ENCODE data around the gene KIAA0232.
"Not testable (repeated sequence)": the region's sequence is repeated elsewhere in the genome, so short reads cannot be mapped to it uniquely, and the experiment has no call there.

KIAA0232 gene

DNA sequence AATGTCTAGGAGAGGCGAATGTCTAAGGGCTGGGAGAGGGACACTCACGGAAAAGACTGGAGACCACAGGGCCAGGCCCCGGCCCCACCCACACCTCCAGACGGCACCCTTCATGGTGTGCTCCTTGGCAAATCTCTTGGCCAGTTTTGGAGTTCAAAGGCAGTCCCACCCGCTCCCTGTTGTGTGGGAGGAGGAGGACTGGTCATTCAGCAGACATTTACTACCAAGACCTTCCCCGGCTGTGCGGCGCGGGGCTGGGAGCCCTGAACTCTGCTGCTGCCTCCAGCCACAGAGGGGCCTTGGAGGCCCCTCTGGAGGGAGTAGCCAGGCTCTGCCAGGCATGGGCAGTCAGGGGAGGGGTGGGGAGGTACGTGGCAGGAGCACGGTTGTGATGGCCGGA, 118.4 kb downstream of the KIAA0232 start:
- DNase-seq (ENCODE audit: low spot score), result no peak

DNA sequence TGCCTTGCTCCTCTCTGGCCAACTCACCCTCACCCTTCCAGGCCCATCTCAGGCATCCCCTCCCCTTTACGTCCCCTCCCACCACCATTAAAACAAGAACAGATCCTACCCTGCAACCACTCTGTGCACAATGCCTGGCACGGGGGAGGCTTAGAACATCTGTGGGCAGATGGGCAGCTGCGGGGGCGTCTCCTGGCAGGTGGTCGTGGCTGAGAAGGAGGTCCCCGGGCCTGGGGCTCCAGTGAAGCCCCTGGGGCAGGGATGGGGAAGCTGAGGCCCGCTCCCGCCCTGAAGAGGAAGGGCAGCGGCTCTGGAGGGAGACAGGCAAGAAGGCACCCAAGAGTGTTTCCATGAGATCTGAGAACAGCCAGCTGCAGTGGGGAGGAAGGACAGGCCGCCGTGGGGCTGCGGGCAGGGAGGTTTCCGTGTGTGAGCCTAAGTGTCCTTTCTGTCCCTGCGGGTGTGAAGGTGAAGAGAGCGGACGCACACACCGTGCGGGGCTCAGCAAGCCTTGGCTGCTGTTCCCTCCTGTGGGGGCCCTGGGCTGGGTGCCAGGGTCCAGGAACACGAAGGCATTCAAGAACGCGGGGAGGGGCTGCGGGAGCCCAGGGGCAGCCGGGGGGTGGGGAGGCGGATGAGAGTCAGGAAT, 119.3 kb downstream of the KIAA0232 start:
- no peak for DNase-seq (ENCODE audit: low spot score)

DNA sequence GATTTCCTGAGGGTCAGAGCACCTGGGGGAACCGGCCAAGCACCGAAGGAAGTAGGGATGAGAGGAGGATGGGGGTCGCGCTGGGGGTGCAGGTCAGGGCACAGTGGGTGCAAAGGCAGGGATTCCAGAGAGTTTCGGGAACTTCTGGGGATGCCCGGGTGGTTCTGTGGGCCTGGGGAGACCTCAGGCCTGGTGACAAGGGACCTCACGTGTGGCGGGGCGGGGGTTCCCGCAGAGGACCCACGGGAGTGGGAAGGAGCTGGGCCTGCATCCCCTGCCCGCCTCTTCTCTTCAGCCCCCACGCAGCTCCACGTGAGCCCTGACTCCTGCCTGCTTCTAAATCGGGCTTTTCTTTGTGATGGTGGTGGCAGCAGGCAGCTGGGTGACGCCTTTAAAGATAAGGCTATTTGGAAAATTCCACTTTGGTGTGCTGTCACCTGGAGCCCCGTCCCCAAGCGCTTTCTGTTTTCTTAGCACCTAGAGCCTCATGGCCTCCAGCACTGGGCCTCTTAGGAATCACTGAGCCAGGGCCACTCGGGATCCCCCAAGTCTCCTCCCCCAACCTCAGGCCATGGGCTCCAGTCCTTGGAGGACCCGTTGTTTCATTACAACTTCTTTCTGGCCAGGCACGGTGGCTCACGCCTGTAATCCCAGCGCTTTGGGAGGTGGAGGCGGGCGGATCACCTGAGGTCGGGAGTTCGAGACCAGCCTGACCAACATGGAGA, 120.0 kb downstream of the KIAA0232 start:
- DNase-seq (ENCODE audit: low spot score), result no peak

DNA sequence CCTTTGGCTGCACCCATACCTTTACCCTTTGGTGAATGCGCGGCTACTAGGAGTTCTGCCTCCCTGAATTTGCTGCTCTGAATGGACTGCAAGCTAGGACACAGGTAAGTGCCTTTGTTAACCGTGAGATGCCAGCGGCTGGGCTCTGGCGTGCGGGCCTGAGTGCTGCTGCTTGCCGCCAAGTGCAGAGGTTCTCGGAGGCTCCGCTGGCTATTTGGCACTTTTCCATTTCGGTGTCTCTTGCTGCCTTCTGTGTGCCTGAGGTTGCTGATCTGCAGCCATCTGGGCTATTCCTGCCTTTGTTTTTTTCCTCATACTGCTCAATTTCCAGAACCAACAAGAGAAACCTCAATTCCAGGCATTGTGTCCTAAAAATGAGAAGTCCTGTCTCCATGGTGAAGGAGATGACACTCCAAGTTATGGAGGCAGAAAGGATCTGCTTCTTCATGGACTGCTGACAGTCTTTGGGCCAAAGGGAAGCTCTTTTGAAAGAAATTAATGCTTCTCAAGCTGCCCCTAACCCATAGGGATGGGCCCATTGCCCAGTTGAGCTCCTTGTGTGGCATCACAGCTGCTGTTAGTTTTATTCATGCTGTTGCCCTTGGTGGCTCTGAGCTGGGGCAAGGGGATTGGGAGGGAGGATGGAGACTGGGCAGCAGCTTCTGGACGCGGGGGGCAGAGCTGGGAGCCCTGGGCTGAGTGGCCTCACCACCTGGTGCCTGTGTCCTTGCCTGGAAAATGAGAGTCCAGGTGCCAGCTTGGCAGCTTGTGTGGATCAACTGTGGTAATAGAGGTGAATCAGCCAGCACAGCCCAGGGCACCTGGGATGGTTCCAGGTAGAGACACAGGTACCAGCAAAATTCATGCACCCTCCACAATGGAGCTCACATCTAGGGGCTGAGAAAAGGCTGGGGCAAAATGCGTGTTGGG, 123.3 kb downstream of the KIAA0232 start:
- no peak for DNase-seq (ENCODE audit: low spot score)

DNA sequence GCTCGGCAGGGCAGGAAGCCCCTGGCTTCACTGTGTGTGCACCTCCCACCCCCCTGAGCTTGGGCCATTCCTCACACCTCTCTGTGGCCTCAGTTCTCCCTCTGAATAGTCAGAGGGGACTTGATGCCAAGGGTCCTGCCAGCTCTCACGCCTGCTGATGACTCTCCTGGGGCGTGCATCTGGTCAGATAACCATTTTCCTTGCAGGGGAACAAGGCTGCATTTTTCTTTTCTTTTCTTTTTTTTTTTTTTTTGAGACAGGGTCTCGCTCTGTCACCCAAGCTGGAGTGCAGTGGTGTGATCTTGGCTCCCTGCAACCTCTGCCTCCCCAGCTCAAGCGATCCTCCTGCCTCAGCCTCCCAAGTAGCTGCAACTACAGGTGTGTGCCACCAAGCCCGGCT, 124.0 kb downstream of the KIAA0232 start:
- not testable (repeated sequence) for DNase-seq (ENCODE audit: low spot score)

DNA sequence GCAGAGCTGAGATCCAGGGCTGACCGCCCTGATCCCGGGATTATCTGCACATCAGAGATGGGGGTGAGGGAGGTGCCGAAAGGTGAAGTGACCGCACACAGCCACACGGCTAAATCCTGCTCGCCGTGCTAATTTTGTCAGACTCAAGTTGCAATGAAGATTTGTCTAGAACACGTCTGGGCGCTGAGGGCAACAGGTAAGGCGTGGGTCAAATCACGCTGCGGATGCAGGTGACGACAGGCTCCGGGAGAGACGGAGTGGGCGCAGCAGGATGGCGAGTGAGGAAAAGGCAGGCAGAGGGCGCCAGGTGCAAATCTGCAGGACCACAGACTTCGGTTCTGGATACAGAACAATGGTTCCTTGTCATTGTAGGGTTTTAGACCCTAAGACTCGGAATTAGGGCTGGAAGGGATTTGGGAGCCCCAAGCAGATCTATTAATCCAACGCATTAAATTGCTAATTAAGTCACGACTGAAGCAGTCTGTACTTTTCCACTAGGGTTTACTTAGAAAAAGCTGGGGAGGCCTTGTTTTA, 125.2 kb downstream of the KIAA0232 start:
- peak; percentile 65 for DNase-seq (ENCODE audit: low spot score)

DNA sequence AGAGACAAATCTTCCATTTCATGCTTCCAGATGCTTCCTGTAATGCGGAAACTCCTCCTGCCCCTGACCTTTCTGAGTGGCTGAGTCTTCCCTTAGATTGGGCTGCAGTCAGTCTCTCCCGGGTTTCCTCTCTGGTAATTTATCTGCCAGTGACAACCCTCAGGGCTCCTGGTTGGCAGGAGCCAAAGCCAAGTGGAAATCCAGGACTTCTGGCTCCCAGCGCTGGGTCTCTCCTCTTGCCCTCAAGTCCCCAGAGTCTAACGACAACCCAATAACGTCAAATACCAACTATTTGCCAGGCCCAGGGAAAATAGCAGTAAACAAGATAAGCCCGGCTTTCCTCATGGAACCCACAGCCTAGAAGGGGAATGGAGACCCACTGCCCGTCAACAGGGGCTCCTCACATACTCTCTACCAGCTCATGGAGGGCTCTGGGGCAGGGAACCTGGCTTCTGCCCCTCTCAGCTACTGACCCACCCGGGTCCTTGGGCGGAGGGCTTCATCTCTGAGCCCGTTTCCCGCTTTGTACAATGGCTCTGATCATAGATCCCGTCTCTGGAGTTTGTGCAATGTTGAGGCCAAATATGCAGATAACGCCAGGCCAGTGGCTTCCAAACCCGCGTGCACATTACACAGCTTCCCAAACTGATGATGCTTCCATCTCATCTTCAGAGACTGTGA, 126.0 kb downstream of the KIAA0232 start:
- DNase-seq (ENCODE audit: low spot score), result no peak

DNA sequence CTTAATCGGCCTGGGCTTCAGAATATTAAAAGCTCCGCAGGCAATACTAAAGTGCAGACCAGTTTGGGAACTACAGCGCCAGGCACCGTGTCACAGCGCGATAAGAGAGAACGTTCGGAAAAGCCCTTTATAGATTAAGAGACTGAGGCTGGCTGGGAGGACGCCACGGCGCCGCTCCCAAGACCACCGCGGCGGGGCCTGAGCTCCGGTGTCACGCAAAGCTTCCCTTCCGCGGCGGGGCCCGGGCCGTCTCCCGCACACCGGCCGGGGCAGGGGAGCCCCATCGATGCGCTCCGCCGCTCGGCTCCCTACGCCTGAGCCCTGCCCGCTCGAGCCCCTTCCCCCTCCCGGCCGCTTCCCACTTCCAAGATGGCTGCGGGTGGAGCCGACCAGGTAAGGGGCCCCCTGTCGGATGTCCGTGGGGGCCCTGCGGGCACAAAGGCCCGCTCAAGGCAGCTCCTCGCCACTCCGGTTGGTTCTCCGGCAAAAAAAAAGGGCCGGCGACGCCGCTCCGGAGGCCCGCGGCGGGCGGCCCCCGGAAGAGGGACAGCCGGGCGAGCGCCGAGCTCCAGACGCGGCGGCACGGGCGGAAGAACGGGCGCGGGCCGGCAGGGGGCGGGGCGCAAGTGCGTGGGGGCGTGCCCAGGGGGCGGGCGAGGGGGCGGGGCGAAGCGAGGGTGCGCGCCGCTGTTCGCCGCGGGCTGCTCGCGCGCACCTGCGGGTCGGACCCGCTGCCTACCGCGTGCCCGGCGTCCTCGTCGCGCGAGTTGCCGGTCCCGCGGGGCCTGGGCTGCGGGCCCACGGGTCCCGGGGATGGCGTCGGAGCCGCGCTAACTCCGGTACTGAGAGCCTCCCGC, 126.8 kb downstream of the KIAA0232 start, which contains the start of gene TBC1D14:
TSS of gene TBC1D14 (plus strand) at position 714 of the 857 bp plus-strand sequence. CDS start 13,564 bp downstream, outside the sequence.
- DNase-seq (ENCODE audit: low spot score), result peak; percentile 99

DNA sequence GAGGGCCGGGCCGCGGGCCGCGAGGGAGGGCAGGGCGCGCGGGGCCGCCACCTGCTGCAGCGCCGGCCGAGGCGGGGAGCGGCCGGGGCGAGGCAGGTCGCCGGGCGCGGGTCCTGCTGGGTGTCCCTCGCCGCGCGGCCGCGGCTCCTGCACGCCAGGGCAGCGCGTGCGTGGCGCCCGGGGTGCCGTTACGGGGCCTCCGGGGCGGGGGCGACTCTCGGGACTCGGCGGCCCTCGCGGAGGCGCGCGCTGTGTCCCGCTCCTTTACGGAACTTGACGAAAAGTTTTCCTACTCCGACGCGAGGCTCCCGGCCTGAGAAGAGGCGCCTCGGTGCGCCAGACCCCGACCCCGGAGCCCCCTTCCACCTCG, 127.4 kb downstream of the KIAA0232 start:
- DNase-seq (ENCODE audit: low spot score), result no peak

DNA sequence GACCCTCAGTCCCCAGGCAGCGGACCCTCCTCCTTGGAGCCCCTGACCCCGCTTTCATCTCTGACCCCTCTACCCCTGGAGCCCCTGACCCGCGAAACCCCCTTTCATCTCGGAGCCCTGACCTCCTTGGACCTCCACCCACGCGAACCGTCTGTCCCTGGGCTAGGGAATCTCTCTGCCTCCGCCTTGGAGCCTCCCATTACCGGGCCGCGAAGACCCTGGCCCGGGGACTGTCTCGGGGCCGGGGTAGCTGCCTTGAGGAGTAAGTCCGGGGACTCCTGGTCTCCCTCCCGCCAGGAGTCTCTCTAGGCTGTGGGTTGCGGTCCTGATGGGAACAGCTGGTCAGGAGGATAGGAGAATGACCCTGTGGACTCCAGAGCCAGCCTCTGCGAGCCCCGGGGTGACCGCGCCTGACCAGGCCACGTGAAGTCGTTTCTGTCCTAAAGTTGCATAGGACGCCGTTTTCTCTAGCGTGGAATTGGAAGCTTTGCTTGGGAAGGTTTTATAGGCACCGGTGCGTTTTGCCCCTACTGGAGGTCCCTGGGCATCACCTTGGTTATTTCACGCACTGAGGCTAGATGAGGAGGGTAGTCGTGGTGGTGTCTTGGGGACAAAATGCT, 127.9 kb downstream of the KIAA0232 start:
- DNase-seq (ENCODE audit: low spot score), result no peak

DNA sequence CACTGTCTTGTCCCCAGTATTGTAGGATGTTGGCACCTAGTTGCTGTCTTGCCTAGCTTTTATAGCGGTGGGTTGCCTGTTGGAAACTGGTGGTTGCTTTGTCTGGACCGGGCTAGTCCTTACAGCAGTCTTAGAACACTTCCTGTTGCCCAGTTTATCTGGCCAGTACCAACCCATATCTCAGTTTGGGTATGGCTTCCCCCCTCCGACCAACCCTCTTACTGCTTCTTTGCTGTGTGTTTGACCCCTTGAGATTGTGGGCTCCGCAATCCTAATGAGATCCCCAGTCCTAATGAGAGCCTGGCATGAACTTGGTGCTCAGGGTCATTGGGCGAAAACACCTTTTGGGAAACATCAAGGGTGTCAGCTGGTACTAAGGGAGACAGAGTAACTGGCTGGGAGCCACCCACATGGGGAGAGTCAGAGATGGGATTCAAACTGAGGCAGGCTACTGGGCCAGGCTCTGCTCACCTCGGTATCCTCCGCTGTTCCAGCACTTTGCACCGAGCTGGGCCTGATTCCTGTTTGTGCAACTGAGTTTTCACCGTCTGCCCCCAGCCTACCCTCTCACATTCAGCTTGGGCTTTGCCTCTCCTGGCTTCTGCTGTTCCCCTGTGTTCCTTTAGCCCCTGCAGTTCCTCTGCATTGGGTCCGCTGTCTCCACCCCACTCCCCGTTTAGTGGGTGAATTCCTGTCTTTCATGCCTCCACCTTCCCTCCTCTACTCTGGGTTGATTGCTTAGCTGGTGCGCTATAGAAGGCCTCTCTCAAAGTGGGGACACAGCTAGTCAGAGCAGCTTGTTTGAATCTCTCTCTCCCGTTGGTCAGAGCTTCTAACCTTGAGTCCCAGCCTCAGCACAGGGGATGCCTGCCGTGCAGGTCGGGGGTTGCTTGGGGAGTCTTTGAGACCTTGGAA, 128.7 kb downstream of the KIAA0232 start:
- no peak for DNase-seq (ENCODE audit: low spot score)

DNA sequence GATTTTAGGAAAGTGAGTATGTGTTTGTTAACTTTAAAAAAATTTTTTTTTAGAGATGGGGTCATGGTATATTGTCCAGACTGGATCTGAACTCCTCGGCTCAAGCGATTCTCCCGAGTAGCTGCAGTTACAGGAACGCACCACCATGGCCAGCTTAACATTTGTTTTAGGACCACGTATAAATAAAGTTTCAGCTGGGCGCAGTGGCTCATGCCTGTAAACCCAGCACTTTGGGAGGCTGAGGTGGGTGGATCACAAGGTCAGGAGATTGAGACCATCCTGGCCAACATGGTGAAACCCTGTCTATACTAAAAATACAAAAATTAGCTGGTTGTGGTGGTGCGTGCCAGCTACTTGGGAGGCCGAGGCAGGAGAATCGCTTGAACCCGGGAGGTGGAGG, 129.4 kb downstream of the KIAA0232 start:
- not testable (repeated sequence) for DNase-seq (ENCODE audit: low spot score)

DNA sequence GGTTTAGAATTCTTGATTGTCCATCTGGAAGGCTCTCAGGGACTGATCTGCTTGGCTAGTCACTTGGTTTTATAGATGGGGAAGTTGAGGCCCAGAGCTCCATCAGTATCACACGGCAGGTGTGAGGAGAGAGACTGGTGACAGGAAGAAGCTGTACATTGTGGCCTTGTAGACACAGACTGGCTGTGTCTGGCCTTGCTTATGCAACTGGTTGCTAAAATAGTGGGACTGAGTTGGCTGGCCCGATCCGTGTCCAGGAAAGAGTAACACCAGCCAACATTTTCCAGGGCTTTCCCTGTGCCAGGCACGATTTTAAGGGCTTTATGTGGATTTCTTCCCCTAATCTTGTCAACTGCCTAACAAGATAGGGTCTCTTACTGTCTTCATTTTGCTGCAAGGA, 129.9 kb downstream of the KIAA0232 start:
- no peak for DNase-seq (ENCODE audit: low spot score)

DNA sequence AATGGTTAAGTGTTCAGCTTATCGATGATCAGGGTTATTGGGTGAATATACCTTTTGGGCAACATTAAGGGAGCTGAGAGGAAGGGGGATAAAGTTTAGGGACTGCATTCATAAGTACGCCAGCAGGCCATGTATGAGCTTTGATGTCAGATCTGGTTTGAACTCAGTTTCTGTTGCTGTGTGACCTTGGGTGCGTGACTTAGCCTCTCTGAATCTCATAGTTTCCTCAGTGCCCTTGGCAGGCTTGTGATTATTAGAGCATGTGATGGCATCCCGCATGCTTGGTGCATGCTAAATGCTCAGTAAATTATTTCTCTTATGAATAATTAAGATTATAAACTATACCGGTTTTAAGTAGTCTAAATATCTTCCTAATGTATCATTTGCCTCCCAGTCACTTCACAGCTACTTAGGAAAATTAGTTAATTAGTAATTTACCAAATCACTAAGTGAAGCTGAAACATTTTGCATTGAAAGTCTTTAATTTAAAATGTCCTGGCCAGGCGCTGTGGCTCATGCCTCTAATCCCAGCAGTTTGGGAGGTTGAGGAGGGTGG, 130.9 kb downstream of the KIAA0232 start:
- no peak for DNase-seq (ENCODE audit: low spot score)

DNA sequence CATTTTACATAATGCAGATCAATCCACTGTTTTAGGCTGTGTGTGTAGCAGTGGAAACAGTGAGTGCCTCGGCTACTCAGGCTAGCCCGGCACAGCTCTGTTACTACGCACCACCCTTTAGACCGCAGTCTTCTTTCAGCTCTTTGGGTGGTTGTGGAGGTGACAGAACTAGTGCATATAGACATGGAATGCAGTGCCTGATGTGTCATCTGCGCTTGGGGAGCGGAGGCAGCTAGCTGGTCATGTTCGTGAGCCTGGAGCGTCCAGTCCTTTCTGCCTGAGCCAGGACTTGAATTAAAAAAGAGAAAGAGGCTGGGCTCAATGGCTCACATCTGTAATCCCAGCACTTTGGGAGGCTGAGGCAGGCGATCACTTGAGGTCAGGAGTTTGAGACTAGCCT, 131.9 kb downstream of the KIAA0232 start:
- no peak for DNase-seq (ENCODE audit: low spot score)

DNA sequence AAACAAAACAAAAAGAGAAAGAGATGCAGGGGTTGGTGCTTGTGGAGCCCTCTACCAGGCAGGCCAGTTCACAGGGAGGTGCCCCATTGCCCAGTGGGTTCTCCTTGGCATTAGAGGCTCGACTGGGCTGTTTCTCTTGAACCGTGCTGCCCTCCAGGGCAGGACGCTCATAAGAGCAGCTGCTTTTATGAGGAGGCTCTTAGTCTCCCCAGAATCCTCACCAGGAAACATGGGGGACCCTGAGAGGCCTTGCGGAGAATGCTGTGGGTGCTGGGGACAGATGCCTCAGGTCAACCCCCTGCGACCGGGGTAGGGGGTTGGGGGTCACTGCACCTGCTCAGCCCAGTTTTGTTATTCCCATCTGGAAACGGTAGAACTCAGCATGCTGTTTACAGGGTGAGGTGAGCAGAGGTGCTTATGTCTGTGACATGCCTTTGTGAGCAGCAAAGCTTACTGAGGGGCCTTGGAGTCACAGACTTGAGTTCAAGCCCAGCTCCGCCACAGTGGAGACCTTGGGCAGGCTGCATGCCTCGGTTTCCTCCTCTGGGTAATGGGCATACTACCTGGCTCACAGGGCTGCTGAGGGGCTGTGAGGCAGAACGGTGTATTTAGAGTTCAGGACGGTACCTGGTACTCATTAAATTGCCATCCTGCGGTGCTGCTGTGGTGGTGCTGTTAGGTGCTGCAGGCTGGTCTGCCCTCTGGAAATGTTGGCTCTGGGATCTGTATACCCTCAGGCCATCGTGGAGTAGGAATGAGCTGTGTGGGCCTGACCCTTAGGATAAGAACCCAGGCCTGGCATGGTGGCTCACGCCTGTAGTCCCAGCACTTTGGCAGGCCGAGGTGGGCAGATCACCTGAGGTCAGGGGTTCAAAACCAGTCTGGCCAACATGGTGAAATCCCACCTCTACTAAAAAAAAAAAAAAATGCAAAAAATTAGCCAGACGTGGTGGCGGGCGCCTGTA, 132.8 kb downstream of the KIAA0232 start:
- no peak for DNase-seq (ENCODE audit: low spot score)

DNA sequence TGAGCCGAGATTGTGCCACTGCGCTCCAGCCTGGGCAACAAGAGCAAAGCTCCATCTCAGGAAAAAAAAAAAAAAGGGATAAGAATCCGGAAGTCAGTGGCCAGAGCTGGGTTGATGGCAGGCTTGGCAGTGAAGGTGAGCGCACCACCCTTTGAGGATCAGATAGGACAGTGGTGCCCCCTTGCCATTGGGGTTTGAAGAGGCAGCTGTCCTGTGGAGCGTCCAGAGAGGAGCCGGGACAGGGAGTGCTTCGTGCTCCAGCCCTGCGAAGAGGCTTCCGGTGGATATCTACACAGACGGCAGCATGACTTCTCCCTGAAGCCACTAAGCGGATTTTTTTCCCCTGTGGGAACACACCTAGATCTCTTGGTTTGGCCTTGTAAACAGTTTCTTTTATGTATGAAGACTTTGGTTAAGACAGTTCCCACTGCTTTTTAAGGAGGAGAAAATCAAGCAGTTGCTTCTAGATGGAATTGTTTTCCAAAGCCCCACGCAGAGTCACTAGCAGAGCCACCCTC, 133.6 kb downstream of the KIAA0232 start:
- DNase-seq (ENCODE audit: low spot score), result no peak
